ENCODE results near the gene CSH2. TPM values are rescaled to one million over a fixed set of nuclear protein-coding genes. Genes with fewer than 3 reads are reported as not detected.

Gene CSH2
- total and polyA plus RNA-seq, 2 of the 13 experiments (the other 11 are each of a cell fraction or from before 2014, with no cell fraction given), result not detected

- Histone ChIP-seq H3K4me1 (ENCODE audit: insufficient read depth, low read length) (peaks cover 16% of the 10 kb centered on the region), H3K9ac (ENCODE audit: insufficient read depth, low read depth, low read length) (no peak overlapping the region), H2AFZ (ENCODE audit: low read length) (no peak overlapping the region), H3K4me3 (replicated peaks in 1 of 3; ENCODE audit: insufficient read depth in 1 of 3, low read depth in 2 of 3, low read length in 3 of 3) (no peak overlapping the region), H3K9me3 (ENCODE audit: low read length) (no peaks in the 10 kb centered on the region), H4K20me1 (ENCODE audit: insufficient read depth, low read length) (no peaks in the 10 kb centered on the region), H3K27ac (ENCODE audit: extremely low read length, insufficient read depth, low read length) (no peak overlapping the region), H3K4me2 (ENCODE audit: low read depth, low read length) (no peak overlapping the region), H3K79me2 (ENCODE audit: insufficient read depth, low read length) (no peaks in the 10 kb centered on the region), H3K27me3 (ENCODE audit: control insufficient read depth in 1 of 2, insufficient read depth in 2 of 2, low read length in 2 of 2) (peaks cover 4 to 52% of the 10 kb centered on the region in 2 experiments; a peak in 4 of 5 replicates), H3K36me3 (replicated peaks in 1 of 2; ENCODE audit: control insufficient read depth in 1 of 2, insufficient read depth in 2 of 2, low read length in 2 of 2) (no peaks in the 10 kb centered on the region)
- in situ Hi-C loops (cut with HindIII; ENCODE audit: extremely low pct_ligation_motif_present, low pct_unique_long_range_greater_than_20kb), result loop anchor here (5.0 kb wide), 1 partner anchor 33 kb away; no protein-coding TSS in a partner anchor
- intact Hi-C loops (cut with micrococcal nuclease; ENCODE audit: unreplicated experiment), result loop anchor here (10.0 kb wide), 1 partner anchor 220 kb away; the partner anchor contains the start of gene ERN1
- FAIRE-seq (no peak), ATAC-seq (no peak), DNase-seq (ENCODE audit: low spot score) (no peak)
- no TSS peak for BruUV-seq (replicated peaks)
- ChIA-PET CTCF (ENCODE audit: low intra/inter-chr PET ratio, low total read pairs) (no interaction called here), POLR2A (no interaction called here)
- whole genome bisulfite sequencing (ENCODE audit: low lambda C conversion rate), result 64% methylated on average over 7 of the region's 7 CpGs
- TF ChIP-seq POLR2G (IDR thresholded peaks at IDR 0.05; ENCODE audit: low read depth, low read length) (no peak), KDM3A (CRISPR knock-in tag; IDR thresholded peaks at IDR 0.05; ENCODE audit: low read depth) (no peak)
Observed at GRCh38 chr17:63914471-63914870, 41.0 kb upstream of the CSH2 start.

GRCh38 chr17:63911657-63912100 lies 38.2 kb upstream of the CSH2 start:
- H3K4me3 ChIP-seq (replicated peaks in 1 of 3; ENCODE audit: insufficient read depth in 1 of 3, low read depth in 2 of 3, low read length in 3 of 3), result no peak overlapping the region
- peaks cover 4 to 53% of the 10 kb centered on the region in 2 experiments; a peak in 4 of 5 replicates for H3K27me3 ChIP-seq (ENCODE audit: control insufficient read depth in 1 of 2, insufficient read depth in 2 of 2, low read length in 2 of 2)
- H3K4me1 ChIP-seq (ENCODE audit: insufficient read depth, low read length), result peaks cover 10% of the 10 kb centered on the region
- ChIA-PET CTCF (ENCODE audit: low intra/inter-chr PET ratio, low total read pairs) (interaction anchor here (1.0 to 2.2 kb wide), 5 partner anchors 35 to 114 kb away, joined by 3 to 10 read pairs (median 6); no protein-coding TSS in a partner anchor), POLR2A (interaction anchor here (1.7 kb wide), 1 partner anchor 138 kb away, joined by 5 read pairs; the partner anchor contains the start of genes CCDC47 and DDX42)
- H3K79me2 ChIP-seq (ENCODE audit: insufficient read depth, low read length), result no peaks in the 10 kb centered on the region
- no peak overlapping the region for H3K9ac ChIP-seq (ENCODE audit: insufficient read depth, low read depth, low read length)
- 34% methylated on average over 8 of the region's 8 CpGs for WGBS (ENCODE audit: low lambda C conversion rate)
- no peak overlapping the region for H2AFZ ChIP-seq (ENCODE audit: low read length)
- ATAC-seq (peak; percentile 80), FAIRE-seq (no peak), DNase-seq (ENCODE audit: low spot score) (no peak)
- H3K27ac ChIP-seq (ENCODE audit: extremely low read length, insufficient read depth, low read length), result no peak overlapping the region
- intact Hi-C loops (cut with micrococcal nuclease; ENCODE audit: unreplicated experiment), result loop anchor here (1.0 to 10.0 kb wide), 2 partner anchors 40 to 223 kb away; partner anchors contain the start of gene ERN1
- in situ Hi-C loops (cut with HindIII; ENCODE audit: extremely low pct_ligation_motif_present, low pct_unique_long_range_greater_than_20kb), result loop anchor here (5.0 kb wide), 1 partner anchor 36 kb away; no protein-coding TSS in a partner anchor
- no peaks in the 10 kb centered on the region for H4K20me1 ChIP-seq (ENCODE audit: insufficient read depth, low read length)
- H3K4me2 ChIP-seq (ENCODE audit: low read depth, low read length), result no peak overlapping the region
- H3K36me3 ChIP-seq (replicated peaks in 1 of 2; ENCODE audit: control insufficient read depth in 1 of 2, insufficient read depth in 2 of 2, low read length in 2 of 2), result no peaks in the 10 kb centered on the region
- no TSS peak for BruUV-seq (replicated peaks)
- H3K9me3 ChIP-seq (ENCODE audit: low read length), result no peaks in the 10 kb centered on the region
- TF ChIP-seq ZNF460 (CRISPR knock-in tag; IDR thresholded peaks at IDR 0.05; ENCODE audit: borderline replicate concordance) (no peak), PATZ1 (CRISPR knock-in tag; IDR thresholded peaks at IDR 0.05) (peak; percentile 71; the same call in 1 of the 2 replicates), MXD4 (CRISPR knock-in tag; IDR thresholded peaks at IDR 0.05) (no peak), ZNF589 (CRISPR knock-in tag; conservative IDR thresholded peaks at IDR 0.05) (no peak), XRCC5 (optimal IDR thresholded peaks at IDR 0.05; ENCODE audit: low read length) (no peak), TFAP4 (IDR thresholded peaks at IDR 0.05; ENCODE audit: borderline replicate concordance, low read depth) (peak; percentile 49; the same call in 1 of the 2 replicates), ZBTB39 (CRISPR knock-in tag; IDR thresholded peaks at IDR 0.05) (no peak), STAG1 (CRISPR knock-in tag; IDR thresholded peaks at IDR 0.05) (peak; percentile 69), ZFP36L1 (CRISPR knock-in tag; IDR thresholded peaks at IDR 0.05) (no peak)
